Stimulated activated CD4-positive, alpha-beta T cell treated with anti-CD3 and anti-CD28 coated beads, Interleukin-1b, Interleukin-23, amount 100 ng/mL, for 24 hours (primary cell): ENCODE results near the gene YWHAB.
A peak's percentile ranks its signal among the peaks of the same experiment; 100 is the strongest.
"Not testable (repeated sequence)": the region's sequence is repeated elsewhere in the genome, so short reads cannot be mapped to it uniquely, and the experiment has no call there.

Experiments used
- DNase-seq, 4 experiments: peaks; one replicate each; pipeline ENCODE4 v3.0.0-alpha.2; 2020; ENCODE audit warnings: low read depth in 4 of 4, low spot score in 1 of 4

YWHAB gene

DNA sequence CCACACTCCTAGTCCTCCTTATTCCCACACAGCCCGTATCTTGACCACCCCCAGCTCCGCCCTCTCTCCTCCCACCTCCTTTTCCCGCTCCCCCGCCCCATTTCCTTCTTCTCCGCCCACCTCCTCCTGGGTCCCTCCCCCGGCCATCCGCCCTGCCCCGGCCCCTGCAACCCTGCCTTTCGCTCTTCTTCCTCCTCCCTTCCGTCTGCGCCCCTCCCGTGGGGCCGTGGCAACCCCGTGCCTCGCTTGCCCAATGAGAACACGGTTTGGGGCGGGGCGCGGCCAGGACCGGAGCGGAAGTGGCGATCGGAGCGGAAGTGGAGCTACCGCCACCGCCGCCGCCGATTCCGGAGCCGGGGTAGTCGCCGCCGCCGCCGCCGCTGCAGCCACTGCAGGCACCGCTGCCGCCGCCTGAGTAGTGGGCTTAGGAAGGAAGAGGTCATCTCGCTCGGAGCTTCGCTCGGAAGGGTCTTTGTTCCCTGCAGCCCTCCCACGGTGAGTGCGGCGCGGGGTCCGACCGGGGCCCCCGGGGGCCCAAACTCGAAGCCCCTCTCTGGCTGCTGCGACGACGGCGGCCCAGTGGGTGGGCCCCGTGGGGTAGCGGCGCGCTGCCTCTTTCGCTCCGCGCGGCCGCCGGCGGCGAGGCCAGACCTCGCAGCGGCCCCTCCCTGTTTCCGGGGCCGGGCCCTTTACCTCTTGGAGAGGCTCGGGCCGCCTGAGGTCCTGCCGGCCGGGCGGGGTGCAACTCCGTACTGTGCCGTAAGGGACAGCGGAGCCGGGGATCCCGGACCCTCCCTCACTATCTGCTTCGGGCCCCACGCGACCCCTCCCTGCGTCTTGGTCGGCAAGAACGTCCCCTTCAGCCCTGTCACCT is at the start of gene YWHAB:
Gene YWHAB, plus strand, starts transcription at position 314 of the 874 bp plus-strand sequence. CDS start 15,829 bp downstream, outside the sequence.
- DNase-seq, result peak; percentile 93 to 99 (median 96)

DNA sequence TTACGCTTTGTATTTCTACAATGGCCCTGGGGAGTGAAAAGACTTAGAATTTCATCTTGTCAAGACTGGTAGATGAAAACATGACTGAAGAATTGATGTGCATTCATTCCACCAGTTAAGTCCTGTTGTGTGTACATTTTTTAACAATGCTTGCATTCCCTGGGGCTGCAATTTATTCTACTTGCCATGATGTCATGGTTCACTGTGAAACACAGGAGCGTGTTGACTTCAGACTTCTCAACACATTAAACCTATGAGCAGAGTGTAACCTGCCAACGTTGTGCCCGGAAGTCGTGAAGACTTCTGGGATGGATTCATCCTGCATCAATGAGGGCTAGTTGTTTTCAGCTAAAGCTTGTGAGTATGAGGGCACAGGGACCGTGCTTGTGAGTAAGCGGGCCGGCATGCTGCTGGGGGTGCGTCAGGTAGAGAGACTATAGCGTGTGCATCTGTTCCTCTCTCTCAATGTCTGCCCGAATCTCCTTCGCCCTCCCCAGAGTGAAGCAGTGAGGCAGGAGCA is 48.8 kb upstream of the YWHAB start:
- no peak for DNase-seq

DNA sequence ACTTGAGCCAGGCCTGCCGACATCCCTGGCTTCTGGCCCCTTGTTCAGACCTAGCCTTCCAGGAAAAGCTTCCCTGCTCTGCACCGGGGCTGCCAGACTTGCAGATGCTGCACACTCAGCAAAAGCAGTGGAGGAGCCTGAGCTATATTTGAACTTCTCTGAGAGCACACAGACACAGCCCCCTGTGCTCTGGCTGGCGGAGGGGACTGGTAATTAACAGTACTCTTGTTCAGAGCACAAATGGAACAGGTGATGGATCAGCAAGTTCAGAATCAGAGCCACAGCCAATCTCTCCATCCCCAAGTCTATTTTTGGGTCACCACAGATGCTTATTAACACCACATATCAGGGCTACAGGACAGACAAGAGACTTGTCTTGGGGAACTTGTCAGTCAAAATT is 47.6 kb upstream of the YWHAB start:
- no peak for DNase-seq

DNA sequence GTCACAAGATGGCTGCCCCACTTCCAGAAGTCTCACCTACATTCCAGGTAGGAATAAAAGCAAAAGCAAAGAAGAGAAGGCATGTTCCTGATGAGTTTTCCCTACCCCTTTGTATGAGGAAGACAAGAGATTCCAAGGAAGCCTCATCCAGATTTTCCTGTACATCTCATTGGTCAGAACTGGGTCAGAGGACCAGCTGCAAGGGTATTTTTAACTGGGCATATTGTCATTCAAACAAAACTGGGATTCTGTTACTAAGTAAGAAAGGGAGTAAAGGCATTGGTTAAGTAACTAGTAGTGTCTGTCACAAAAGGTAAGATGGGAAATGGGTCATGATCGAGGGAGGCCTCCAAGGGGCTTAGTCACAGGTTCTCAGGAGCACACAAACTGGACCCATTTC is 47.0 kb upstream of the YWHAB start:
- DNase-seq, result no peak

DNA sequence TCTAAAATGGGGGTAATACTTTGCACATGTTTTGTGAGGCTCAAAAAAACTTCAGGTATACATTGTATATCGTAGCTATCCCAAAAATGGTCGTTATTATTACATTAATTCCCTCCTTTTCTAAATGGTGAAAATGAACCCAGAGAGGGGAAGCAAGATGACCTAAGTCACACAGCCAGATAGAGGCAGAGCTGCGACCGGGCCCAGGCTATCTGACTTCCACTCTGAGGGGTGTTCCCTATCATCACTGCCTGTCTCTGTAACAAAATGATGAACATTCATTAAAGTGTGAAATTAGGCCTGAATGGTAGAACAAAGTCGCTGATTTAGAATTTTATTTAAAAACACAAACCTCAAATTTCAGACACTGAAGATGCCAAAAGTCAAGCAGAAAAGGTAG is 46.0 kb upstream of the YWHAB start:
- no peak for DNase-seq

DNA sequence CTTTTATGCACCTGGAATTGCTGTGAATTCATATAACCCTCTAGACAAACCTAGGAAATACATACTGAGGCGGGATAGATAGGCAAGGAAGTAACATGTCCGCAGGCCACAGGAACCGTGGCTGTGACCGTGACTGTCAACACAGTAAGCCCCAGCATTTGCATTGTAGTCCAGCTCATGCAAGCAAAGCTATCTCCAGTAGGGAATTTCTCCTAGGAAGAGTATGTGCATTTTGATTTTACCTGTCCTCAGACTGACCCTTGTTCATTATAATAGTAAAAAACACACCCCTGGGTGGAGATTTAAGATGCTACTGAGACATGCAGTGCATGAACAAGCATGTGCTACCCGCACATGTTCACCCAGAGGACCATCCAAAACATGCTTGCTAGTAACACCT is 44.7 kb upstream of the YWHAB start:
- DNase-seq, result no peak

DNA sequence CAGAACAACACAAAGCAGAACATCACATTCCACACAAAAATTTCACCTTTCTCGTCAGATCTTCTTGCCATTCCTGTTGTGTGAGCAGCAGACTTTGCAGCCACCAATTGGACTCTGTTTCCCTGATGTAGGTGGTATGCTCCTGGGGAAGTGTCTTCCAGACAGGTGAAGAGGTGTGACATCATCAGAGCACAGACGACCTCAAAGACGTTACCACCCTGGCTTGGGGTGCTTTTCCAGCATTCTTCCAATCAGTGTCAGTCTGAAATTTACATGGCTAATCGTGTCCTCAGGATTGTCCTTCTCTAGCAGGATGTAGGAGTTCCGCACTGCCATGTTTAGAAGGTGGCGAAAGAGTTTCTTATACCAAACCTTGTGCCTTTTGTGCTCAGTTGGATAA is 43.5 kb upstream of the YWHAB start:
- DNase-seq, result no peak

DNA sequence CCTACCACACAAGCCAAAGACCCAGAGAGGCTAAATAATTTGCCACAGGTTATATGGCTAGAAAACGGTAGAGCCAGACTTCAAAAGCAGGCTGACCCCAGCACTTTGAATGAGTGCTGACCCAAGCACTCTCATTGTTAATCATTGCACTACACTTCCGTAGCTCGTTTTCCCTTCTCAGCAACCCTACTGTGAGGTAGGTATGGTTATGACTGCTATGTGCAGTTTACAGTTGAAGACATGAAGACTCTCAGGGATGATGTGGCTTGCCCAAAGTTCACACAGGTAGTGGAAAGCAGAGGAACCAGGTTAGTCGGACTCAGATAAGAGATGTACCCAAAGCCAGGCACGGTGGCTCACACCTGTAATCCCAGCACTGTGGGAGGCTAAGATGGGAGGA is 41.6 kb upstream of the YWHAB start:
- no peak for DNase-seq

DNA sequence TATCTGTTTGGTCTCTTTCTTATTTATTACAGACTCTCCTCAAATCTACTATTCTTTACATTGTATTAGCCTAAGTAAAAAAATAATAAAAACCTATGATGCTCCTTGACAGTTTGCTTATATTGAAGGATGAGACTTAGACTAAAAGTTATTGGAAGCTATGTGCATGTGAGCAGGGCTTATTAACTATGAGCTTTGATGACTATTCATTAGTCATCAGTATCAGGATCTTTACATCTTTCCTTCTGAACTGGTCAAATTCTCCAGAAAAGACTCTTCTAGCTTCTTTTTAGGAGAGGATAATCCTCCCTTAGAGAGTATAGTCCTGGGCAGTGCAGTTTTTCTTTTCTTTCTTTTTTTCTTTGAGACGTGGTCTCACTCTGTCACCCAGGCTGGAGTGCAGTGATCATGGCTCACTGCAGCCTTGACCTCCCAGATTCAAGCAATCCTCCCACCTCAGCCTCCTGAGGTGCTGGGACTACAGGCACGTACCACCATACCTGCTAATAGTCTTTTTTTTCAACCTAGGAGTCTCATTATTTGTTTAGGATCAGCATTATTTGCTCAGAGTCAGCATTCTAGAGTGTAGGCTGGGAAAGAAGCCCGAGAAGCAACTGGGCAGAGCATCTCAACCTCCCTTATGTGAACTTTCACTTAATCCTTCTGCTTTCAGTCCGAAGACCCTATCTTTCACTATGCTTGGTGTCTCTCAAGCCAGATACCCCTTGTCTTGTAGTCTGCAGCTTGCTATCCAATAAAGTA is 37.1 kb upstream of the YWHAB start:
- no peak for DNase-seq

DNA sequence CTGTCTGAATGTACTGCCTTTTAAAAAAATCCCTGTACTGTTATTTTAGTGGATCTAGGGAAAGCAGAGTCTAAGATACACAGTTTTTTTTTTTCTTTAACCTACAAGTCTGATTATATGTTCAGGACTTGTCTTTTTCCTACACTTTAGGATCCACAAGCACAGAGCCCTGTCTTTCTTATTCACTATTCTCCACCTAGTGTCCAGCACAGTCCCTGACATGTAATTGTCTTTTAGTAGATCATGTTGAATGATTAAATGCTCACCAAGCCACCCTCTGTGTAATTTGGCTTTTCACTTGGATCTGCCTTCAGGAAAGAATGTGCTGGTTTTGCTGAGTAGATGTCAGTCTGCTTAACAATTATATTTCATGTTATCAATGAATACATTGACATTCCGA is 35.8 kb upstream of the YWHAB start:
- DNase-seq, result no peak

DNA sequence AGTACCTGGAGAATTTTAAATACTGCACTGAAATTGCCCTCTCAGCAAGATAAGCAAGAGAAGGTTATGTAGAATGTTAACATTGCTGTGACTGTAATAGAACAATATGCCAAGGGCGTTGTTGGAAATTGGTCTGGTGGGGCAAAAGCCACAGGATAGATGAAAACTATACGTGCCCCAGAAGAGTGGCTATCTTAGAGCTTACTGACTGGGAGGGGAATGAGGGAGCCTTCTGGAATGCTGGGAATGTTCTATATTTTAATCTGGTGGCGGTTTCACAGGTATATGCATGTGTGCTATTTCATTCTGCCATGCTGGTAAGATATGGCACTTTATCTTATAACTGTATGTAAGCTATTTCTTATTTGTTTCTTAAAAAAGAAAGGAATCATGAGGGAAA is 35.2 kb upstream of the YWHAB start:
- no peak for DNase-seq

DNA sequence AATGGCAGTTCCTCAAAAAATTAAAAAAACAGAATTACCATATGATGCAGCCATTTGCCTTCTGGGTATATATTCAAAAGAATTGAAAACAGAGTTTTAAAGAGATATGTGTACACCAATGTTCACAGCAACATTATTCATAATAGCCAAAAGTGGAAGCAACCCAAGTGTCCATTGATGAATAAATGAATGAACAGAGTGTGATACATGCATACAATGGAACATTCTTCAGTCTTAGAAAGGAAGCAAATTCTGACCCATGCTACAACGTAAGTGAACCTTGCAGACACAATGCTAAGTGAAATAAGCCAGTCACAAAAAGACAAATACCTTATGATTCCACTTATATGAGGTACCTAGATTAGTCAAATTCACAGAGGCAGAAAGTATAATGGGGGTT is 34.7 kb upstream of the YWHAB start:
- DNase-seq, result no peak

DNA sequence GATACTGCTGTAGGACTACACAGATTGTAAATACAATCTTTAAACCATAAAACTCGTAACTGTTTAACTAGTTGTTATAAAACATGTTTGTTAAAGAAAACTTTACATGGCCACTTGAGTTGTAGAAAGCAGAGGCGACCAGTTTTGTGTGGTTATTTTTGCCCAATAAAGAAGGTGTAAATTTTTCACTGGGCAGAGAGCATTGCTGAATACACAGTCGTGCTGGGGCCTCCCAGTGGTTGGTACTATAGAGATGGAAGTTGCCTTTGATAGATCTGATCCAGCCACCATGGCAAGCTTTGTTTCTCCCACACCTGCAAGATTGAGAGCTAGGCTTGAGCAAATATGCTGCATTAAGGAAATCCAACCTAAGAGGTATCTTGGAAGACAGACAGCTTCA is 34.0 kb upstream of the YWHAB start:
- no peak for DNase-seq

DNA sequence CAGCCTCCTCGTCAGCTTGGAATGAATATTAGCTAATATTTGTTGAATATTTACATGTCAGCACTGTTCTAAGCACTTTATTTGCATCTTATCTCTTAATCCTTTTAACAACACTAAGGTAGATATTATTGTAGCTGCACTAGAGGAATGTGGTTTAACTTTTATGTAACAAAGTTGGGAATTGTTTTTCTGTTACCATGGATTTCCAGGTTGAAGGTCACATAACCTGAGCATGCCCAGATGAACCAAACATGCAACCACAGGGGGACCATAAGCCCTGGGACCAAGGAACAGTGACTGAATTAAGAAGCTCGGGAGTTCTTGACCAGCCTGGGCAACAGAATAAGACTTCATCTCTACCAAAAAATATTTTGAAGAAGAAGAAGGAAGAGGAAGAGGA is 29.1 kb upstream of the YWHAB start:
- no peak for DNase-seq

DNA sequence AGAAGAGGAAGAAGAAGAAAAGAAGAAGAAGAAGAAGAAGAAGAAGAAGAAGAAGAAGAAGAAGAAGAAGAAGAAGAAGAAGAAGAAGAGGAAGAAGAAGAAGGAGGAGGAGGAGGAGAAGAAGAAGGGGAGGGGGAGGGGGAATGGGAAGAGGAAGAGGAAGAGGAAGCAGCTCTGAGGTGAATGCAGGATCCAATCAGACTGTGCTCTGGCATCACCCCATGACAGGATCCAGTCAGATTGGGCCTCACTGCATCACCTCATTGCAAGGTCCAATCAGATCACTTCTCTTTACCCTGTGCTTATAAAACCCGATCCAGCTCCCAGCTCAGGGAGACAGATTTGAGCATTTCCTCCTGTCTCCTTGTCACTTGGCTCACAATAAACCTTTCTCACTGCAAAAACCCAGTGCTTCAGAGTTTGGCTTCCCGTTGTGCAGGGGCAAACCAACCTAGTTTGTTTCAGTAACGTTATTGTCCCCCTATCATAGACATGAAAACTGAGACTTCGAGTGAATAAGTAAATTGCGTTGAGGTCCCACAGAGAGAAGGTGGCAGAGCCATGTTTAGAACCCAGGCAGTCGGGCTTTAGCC is 28.6 kb upstream of the YWHAB start:
- DNase-seq, result no peak

DNA sequence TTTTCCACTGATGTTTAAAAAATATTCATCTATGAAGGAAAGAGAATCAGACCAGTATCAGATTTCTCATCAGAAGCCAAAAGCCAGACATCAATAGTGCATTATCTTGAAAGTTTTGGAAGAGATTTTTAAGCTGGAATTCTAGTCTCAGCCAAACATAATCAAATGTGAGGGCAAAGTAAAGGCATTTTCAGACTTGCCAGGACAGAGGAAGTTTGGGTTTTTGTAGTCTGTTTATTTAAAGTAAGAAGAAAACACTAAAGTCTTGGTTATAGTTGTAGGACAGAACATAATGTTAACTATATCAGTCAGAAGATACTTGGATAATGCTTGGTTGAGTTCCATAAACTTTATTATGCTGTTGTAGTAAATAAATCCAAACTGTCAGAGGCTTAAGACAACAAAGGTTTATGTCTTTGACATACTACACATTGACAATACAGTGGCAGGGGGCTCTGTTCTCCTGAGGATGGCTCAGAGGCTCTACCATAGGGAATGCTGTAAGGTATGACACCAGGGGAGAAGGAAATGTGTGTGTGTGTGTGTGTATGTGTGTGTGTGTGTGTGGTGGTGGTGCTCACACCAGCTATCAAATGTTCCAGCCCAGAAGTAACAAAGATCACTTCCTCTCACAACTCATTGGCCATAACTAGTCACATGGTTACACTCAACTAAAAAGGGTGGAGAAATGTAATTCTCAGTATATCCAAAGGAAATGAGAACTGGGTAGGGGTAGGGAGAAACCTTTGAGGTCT is 26.7 kb upstream of the YWHAB start:
- no peak for DNase-seq

DNA sequence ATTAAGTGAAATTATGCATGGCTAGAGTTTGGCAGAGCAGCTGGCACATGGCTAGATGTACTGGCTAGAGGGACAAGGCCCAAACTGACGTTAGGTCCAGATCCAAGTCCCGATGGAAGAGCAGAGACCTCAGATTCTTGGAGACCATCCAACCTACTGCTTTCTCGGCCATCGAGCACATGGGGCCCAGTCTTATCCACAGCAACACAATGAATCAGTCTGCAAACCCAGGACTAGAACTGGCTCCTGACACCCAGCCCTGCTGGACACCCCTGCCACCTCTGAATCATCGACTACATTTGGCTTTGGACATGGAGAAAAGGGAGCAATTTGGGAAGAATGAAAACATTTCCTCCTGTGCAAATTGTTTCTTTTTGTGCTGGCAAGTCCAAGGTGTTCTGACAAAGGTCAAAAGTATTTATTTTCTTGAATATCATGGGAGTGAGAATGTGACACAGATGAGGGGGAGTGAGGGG is 23.9 kb upstream of the YWHAB start:
- DNase-seq, result no peak

DNA sequence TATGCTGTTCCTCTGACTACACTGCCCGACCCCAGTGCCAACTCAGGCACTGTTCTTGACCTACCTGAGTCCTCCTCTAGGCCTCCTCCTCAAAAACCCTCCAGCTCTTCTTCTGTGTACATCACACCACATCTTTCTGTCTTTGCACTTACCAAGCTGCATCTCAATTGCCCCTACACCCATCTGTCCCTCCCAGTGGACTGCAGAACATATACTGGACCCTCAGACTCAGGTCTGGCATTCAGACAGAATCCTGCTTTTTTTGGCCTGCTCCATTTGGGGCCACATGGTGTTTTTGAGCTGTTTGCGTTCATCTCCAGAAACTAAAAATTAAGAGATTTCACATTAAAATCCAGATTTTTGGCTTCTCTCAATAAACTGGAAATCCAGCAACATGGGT is 23.2 kb upstream of the YWHAB start:
- no peak for DNase-seq

DNA sequence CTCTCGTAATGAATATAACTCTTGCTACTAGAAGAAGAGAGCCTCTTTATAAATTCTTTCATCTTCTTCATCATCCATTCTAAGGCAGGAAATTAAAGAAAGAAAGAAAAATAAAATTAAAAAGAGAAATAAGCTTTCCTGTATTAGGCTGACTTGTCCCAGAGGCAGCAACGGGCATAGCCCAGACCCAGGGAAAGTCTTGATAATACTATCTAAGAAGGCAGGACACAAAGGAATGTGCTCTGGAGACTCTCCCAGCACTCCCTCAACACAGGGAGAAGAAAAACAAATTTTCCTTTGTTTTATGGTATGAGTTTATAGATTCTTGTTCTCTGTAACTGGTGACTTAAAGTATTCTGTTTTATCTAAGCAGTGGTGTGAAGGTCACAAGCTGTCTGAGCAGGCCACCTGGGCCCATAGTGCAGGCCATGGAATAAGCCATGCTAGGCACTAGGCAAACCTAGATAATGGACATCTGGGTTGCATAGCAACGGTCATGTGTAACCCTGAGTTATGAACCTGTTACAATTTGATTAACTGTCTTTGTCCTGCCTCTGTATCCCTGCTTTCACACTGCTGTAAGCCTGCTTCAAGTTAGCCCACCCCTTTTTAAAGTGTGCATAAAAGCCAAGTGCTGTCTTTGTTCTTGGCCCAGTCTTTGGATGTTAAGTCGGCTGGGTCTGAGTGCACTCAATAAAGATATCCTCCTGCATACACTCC is 22.0 kb upstream of the YWHAB start:
- not testable (repeated sequence) for DNase-seq

DNA sequence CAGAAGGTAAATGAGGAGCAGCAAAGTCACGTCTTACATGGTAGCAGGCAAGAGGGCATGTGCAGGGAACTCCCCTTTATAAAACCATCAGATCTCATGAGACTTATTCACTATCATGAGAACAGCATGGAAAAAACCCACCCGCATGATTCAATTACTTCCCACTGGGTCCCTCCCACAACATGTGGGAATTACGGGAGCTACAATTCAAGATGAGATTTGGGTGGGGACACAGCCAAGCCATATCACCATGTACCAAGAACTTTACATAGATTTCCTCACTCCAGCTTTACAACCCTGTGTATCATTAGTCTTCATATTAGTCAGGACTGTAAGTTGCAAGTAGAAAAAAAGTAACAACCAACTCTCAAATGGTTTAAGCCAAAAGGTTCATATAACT is 21.0 kb upstream of the YWHAB start:
- DNase-seq, result not testable (repeated sequence)
